NCI-H524 treated with DMSO at 0.1 percent for 48 hours (cell line): ENCODE results near the gene PCDH1.
A peak's percentile ranks its signal among the peaks of the same experiment; 100 is the strongest.
"Not testable (repeated sequence)": the region's sequence is repeated elsewhere in the genome, so short reads cannot be mapped to it uniquely, and the experiment has no call there.

Source experiments
- DNase-seq: peaks from one replicate; lab custom pipeline; 2025; lab: John Stamatoyannopoulos, UW

Gene PCDH1

DNA sequence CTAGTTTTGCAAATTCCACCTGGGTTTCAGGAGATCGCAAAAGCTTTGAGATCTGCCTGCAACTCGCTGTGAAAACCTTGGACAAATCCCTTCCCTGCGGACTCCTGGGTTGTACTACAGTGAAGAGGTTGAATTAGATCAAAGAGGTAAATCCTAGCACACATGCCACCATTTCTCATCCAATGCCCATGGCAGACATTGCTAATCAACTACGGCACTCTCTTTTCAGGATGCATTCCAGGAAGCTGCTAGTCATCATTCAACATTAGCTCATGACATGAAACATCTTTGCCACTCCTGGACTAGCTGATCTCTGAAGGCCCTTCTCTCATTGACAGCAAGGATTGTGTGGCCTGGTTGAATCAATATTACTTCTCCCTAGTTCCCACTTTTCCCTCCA lies 46.1 kb downstream of the PCDH1 start:
- DNase-seq = no peak

GRCh38 chr5:141828162-141828561 lies 50.0 kb downstream of the PCDH1 start:
- DNase-seq = no peak

DNA sequence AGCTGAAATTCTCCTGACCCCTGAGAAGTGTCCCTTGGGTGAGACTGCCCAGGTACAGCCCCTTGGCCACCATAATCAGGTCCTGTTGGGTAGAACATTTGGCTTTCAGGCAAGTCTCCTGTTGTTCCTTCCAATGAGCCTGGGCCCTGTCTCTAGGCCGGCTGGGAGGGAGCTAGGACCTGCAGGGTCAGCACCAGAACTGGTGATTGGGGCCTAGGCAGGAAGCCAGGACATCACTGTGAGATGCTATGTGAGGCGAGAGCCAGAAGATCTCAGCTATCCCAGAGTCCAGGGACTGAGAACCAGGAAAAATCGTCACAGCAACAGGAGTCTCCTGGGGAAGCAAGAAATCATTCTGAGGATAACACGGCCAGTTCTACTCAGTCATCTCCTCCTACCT lies 51.5 kb downstream of the PCDH1 start:
- DNase-seq = no peak

DNA sequence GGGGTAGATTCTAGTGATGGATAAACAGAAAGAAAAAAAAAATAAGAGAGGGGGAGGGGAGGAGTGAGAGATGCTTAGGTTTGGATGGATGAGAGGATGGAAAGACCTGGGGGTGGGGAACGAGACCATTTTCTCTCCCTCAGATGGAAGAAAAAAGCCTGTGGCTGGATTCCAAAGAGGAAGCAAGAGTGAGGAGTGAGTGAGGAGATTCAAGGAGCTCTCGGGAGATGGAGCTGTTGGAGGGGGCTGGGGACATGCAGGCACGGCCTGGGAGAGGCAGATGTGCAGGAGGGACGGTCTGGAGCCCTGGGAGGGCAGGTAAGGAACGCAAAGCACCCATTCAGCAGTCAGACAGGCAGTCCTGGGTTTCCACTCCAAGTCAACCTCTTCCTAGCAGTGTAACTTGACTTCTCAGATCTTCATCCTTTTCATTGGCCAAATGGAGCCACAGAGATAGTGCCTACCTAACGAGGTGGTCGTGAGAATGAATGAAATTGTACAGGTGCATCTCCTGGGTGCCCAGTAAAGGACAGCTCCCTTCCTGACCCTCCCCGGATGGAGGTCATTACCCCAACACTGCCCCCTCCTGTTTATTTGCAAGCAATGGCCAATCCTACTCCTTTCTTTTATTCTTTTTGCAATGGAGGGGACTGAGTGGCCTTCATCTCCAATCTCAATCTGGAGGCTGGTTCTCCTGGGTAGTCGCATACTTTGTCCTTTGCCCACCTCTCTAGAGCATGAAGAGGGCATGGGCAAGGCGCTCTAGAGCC lies 52.2 kb downstream of the PCDH1 start:
- no peak for DNase-seq

- no peak for DNase-seq
Measured at GRCh38 chr5:141825241-141825671, 53.0 kb downstream of the PCDH1 start.

- DNase-seq = no peak
Measured at GRCh38 chr5:141824717-141825116, 53.5 kb downstream of the PCDH1 start.

DNA sequence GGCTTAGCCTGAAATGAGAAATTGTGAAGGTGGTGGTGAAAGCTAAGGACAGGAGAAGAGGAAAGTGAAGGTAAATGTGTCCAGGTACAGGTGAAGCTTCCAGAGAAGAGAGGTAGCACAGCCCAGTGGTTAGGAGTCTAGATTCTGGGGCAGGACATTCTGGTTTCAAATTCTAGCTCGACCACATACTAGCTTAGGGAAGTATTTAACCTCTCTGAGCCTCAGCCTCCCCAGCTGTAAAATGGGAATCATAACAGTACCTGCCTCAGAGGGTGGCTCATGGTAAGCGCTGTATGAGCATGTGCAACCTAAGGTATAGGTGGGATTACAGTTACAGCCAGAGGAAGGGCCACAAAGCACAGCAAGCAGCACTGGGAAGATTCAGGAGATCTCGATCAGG lies 55.2 kb downstream of the PCDH1 start:
- no peak for DNase-seq

- DNase-seq = no peak
Measured at GRCh38 chr5:141822144-141822543, 56.1 kb downstream of the PCDH1 start.

- peak; percentile 13 for DNase-seq
Measured at GRCh38 chr5:141821430-141821925, 56.7 kb downstream of the PCDH1 start.

- DNase-seq = not testable (repeated sequence)
Measured at GRCh38 chr5:141820686-141821085, 57.5 kb downstream of the PCDH1 start.

DNA sequence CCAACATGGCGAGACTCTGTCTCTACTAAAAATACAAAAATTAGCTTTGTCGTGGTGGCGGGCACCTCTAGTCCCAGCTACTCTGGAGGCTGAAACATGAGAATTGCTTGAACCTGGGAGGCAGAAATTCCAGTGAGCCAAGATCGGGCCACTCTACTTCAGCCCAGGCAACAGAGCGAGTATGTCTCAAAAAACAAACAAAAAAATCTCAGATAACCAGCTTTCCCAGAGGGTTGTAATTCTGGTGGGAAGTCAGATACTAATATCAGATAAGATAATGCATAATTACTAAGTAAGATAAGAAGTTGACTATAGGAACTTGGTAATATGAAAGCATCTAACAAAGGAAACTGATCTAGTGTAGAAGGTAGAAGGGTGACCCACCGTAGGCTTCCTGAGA lies 60.6 kb downstream of the PCDH1 start:
- no peak for DNase-seq

- no peak for DNase-seq
Measured at GRCh38 chr5:141816598-141817399, 61.4 kb downstream of the PCDH1 start.

DNA sequence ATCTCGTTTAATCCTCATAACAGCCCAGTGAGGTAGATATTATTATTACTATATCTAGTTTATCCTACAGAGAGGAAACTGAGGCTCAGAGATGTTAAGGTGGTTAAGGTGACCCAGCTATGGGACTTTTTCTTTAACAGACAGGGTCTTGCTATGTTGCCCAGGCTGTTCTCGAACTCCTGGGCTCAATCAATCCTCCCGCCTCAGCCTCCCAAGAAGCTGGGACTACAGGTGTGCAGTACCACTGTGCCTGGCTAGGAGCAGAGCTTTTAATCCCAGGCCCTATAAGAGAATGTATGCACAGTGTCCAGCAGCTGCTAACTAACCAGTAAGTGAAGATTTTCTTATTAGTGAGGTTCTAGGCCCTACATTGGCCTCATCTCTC lies 62.4 kb downstream of the PCDH1 start:
- no peak for DNase-seq

- no peak for DNase-seq
Measured at GRCh38 chr5:141815051-141815795, 63.0 kb downstream of the PCDH1 start.

GRCh38 chr5:141814064-141814964 lies 63.9 kb downstream of the PCDH1 start:
- DNase-seq = no peak

- no peak for DNase-seq
Measured at GRCh38 chr5:141812512-141812911, 65.7 kb downstream of the PCDH1 start.

DNA sequence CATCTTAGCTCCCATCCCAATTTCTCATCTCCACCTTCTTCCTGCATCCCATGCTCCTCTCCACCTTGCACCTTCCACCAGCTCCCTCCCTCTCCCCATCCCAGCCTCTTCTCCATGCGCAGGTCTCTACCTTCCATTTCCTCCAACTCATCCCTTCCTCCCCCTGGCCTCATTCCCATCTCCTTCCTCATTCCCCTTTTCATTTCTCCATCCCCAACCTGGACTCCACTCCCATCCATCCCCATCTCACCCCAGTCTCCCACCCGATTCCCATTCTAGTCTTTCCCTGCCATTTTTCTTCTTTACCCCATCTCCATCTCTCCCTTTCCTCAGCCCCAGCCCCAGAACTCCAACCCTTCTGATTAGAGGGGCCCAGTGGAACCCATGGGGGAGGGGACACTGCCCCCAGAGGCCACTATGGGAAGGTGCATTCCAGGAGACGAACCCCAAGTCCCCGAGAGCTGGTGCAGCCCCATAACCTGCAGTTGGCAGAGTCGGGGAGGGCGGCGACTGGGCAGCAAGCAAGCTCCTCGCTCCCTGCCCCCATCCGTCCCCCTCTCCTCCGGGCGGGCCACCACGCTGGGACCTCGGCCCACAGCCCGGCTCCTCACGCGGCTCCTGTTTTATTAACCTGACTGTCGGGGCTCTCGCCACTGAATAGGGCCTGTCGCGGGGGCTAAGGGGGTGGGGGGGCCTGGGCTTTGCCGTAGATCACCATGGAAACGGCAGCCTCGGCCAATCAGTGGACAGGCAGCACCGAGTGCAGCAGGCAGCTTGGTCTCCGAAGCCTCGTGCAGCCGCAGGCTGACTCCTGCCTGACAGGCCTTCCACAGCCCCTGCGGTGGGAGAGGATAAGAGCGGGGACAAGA lies 66.7 kb downstream of the PCDH1 start:
- no peak for DNase-seq

DNA sequence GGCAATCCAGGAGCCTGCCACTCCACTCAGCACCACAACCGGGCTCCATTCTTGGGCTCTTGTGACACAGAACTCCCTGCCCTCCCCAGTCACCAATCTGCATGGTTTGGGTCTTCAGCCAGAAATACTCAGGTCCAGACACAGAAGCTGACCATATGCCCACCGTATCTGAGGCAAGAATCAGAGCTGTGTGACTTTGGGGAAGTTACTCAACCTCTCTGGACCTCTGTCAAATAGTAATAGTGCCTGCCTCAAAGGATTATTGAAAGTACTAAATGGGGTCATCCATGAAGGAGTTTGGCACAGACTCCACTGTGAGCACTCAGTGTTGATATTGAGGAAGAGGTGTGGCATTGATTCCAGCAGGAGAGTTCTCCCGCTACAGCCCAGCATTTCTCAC lies 67.5 kb downstream of the PCDH1 start:
- DNase-seq = no peak

GRCh38 chr5:141809380-141810096 lies 68.7 kb downstream of the PCDH1 start:
- no peak for DNase-seq

DNA sequence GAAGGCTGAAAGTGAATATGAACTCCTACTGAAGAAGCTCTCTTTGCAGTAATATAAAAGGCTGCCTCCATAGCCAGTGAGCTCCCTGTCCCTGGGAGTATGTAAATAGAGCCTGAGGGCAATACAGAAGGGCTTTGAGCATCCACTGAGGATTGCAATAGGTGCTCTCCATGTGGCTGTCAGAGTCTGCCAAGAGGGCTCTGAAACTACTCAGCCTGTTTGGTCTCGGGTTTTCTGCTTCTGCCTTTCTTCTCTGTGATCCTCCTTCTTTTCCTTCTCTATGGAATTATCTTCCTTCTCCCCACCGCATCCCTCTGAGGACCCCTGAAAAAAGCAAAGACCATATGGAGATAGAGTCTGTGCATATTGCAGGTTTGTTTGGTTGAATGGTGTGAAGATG lies 69.4 kb downstream of the PCDH1 start:
- DNase-seq = no peak
